Prostate gland (tissue), 2 donors: Measurements from ENCODE around the gene BCAT1.

Experiments used
- CTCF ChIP-seq, 4 experiments: fragments of 200-600 bp in 2 of 4; fragments of 450-650 bp in 2 of 4; sonication (generic) in 2 of 4; IDR thresholded peaks; 1 replicate in 3 of 4; 2 replicates in 1 of 4; pipeline ENCODE4 v1.5.1; 2016 to 2019; ENCODE audit warnings: antibody characterized with exemption in 4 of 4, mild to moderate bottlenecking in 2 of 4, moderate library complexity in 2 of 4
- POLR2A ChIP-seq: fragments of 450-650 bp; IDR thresholded peaks from one replicate; pipeline ENCODE4 v1.6.1; 2016; ENCODE audit warnings: antibody characterized with exemption, mild to moderate bottlenecking
- POLR2AphosphoS5 ChIP-seq: sonication (generic); formaldehyde crosslinking; IDR thresholded peaks from one replicate; pipeline ENCODE4 v1.6.1; 2017; ENCODE audit warnings: antibody characterized with exemption

GRCh38 chr12:24839268-24839791 lies 109.6 kb downstream of the BCAT1 start:
- TF ChIP-seq POLR2A (no peak), CTCF (IDR thresholded peaks at IDR 0.05) (no peak), POLR2AphosphoS5 (no peak)
